PFSK-1 (cell line): ENCODE data around the gene UVSSA.

Experiments
- POLR2AphosphoS5 ChIP-seq: IDR thresholded peaks from 2 replicates; pipeline ENCODE4 v1.6.1; 2012; ENCODE audit warnings: low read depth, mild to moderate bottlenecking, control low read depth, low read length, moderate library complexity
- REST ChIP-seq, 2 experiments: IDR thresholded peaks; 2 replicates each; pipeline versions ENCODE4 v1.6.1 to v1.8.0; 2011 to 2012; ENCODE audit warnings: low read depth in 2 of 2, low read length in 2 of 2, control low read depth in 1 of 2, inconsistent platforms in 1 of 2, mild to moderate bottlenecking in 1 of 2, moderate library complexity in 1 of 2; ENCODE audit not compliant: insufficient read depth in 1 of 2
- SIN3A ChIP-seq: IDR thresholded peaks from 2 replicates; pipeline ENCODE4 v1.6.1; 2012; ENCODE audit warnings: mild to moderate bottlenecking, low read length, moderate library complexity, borderline replicate concordance; ENCODE audit not compliant: insufficient read depth
- TAF1 ChIP-seq: IDR thresholded peaks from 2 replicates; pipeline ENCODE4 v1.6.1; 2012; ENCODE audit warnings: low read length, control low read depth, borderline replicate concordance; ENCODE audit not compliant: insufficient read depth

- no peak for TF ChIP-seq POLR2AphosphoS5
- no peak for TF ChIP-seq SIN3A
- TF ChIP-seq REST (IDR thresholded peaks at IDR 0.05; ENCODE audit: insufficient read depth in 1 of 2, low read depth in 2 of 2, low read length in 2 of 2): no peak
- TF ChIP-seq TAF1: no peak
Observed at GRCh38 chr4:1416051-1416947, 69.3 kb downstream of the UVSSA start.
